ENCODE data around the gene LTBP3. TPM values are rescaled to one million over a fixed set of nuclear protein-coding genes. Genes with fewer than 3 reads are reported as not detected.
"Not testable (repeated sequence)": the region's sequence is repeated elsewhere in the genome, so short reads cannot be mapped to it uniquely, and the experiment has no call there.

The LTBP3 gene
- total RNA-seq, 1 donor from 2014 or later, result 96.9 TPM

DNA sequence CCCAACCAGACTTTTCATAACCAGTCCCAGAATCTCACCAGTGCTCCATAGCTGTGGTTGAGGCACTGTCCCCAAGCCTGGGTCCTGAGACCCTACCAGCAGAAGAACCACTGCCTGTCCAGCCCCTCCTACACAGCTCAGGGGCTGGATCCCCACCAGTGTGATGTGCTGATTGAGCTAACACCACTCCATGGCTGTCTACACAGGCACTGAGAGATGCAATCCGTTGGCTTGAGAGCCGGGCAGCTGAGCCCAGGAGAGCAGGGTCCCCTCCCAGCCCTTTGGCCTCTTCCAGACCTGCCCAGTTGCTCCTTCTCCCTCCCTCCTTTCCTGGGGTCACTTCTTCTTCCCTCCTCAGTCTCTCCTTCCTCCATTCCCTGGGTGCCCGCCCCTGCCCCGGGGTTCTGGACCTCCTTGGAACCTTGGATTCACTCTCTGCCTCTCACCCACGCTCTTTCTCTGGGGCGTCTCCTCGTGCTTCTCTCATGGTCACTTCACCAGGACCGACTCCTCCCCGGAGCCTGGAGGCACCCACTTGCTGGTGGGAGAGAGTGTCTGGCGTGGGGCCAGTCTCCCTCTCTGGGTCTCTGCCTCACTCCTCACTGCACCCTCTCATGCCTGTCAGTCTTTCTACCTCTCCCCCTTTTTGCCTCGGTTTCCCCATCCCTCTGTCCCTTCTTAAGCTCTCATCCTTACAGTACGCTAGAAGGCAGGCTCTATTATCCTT lies 34.0 kb downstream of the LTBP3 start:
- intact Hi-C loops (cut with micrococcal nuclease), result loop anchor here (1.0 kb wide), 1 partner anchor 16 kb away; no protein-coding TSS in a partner anchor
- peaks cover 16% of the 10 kb centered on the region for H3K36me3 Mint-ChIP-seq (ENCODE audit: low read depth)
- H3K9me3 Mint-ChIP-seq, result no peaks in the 10 kb centered on the region
- H3K4me1 Mint-ChIP-seq, result peaks cover 49% of the 10 kb centered on the region
- no peaks in the 10 kb centered on the region for H3K27me3 Mint-ChIP-seq
- DNase-seq, result peak; percentile 72
- H3K4me3 Mint-ChIP-seq, result peak overlapping the region; percentile 75
- peak overlapping the region; percentile 93 for H3K27ac Mint-ChIP-seq

DNA sequence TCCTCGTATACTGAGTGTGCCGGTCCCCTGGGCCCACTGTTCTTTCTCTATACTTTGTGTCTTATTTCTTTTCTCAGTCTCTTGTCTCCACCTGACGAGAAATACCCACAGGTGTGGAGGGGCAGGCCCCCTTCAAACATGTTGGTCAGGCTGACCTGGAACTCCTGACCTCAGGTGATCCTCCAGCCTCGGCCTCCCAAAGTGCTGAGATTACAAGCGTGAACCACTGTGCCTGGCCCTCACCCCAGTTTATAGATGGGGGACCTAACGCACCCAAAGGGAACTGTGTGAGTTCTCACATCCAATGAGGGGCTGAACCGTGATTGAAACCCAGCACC lies 34.6 kb downstream of the LTBP3 start:
- intact Hi-C loops (cut with micrococcal nuclease), result not testable (repeated sequence)

DNA sequence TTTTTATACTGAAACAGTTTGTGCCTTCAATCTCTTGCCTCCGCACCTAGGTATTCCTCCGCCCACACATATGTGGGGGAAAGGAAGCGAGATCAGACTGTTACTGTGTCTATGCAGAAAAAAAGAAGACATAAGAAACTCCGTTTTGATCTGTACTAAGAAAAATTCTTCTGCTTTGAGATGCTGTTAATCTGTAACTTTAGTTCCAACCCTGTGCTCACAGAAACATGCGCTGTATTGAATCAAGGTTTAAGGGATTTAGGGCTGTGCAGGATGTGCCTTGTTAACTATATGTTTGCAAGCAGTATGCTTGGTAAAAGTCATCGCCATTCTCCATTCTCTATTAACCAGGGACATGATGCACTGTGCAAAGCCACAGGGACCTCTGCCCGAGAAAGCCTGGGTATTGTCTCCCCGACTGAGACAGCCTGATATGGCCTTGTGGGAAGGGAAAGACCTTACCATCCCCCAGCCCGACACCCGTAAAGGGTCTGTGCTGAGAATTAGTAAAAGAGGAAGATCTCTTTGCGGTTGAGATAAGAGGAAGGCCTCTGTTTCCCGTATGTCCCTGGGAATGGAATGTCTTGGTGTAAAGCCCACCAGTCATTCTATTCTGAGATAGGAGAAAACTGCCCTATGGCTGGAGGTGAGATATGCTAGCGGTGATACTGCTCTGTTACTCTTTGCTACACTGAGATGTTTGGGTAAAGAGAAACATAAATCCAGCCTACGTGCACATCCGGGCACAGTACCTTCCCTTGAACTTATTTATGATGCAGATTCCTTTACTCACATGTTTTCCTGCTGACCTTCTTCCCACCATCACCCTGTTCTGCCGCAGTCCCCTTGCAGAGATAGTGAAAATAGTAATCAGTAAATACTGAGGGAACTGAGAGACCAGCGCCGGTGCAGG lies 35.2 kb downstream of the LTBP3 start:
- H3K9me3 Mint-ChIP-seq; H3K27me3 Mint-ChIP-seq; intact Hi-C loops (cut with micrococcal nuclease): not testable (repeated sequence)
- peak; percentile 80 for DNase-seq
- Mint-ChIP-seq H3K36me3 (ENCODE audit: low read depth) (peaks cover 11% of the 10 kb centered on the region), H3K4me3 (peak overlapping the region; percentile 75), H3K27ac (peak overlapping the region; percentile 93), H3K4me1 (peaks cover 46% of the 10 kb centered on the region)

More for the DNA sequence above, 34.6 kb downstream of the LTBP3 start:
- not testable (repeated sequence) for H3K9me3 Mint-ChIP-seq, H3K27me3 Mint-ChIP-seq, DNase-seq
- H3K36me3 Mint-ChIP-seq (ENCODE audit: low read depth), result peaks cover 13% of the 10 kb centered on the region
- peak overlapping the region; percentile 93 for H3K27ac Mint-ChIP-seq
- H3K4me1 Mint-ChIP-seq, result peaks cover 46% of the 10 kb centered on the region
- peak overlapping the region; percentile 75 for H3K4me3 Mint-ChIP-seq

DNA sequence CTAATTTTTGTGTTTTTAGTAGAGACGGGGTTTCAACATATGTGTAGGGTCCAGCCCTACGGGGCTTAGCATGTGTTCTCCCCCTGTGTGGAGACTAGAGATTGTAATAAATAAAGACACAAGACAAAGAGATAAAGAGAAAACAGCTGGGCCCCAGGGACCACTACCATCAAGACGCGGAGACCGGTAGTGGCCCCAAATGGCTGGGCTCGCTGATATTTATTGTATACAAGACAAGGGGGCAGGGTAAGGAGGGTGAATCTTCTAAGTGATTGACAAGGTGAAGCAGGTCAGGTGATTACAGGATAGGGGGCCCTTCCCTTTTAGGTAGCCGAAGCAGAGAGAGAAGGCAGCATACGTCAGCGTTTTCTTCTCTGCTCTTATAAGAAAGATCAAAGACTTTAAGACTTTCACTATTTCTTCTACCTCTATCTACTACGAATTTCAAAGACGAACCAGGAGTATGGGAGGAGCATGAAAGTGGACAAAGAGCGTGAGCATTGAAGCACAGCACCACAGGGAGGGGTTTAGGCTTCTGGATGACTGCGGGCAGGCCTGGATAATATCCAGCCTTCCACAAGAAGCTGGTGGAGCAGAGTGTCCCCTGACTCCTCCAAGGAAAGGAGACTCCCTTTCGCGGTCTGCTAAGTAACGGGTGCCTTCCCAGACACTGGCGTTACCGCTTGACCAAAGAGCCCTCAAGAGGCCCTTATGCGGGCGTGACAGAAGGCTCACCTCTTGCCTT lies 36.2 kb downstream of the LTBP3 start:
- Mint-ChIP-seq H3K4me1 (peaks cover 41% of the 10 kb centered on the region), H3K27ac (peak overlapping the region; percentile 57), H3K4me3 (peak overlapping the region; percentile 75)
- peak; percentile 69 for DNase-seq
- intact Hi-C loops (cut with micrococcal nuclease); H3K27me3 Mint-ChIP-seq; H3K9me3 Mint-ChIP-seq; H3K36me3 Mint-ChIP-seq (ENCODE audit: low read depth): not testable (repeated sequence)

DNA sequence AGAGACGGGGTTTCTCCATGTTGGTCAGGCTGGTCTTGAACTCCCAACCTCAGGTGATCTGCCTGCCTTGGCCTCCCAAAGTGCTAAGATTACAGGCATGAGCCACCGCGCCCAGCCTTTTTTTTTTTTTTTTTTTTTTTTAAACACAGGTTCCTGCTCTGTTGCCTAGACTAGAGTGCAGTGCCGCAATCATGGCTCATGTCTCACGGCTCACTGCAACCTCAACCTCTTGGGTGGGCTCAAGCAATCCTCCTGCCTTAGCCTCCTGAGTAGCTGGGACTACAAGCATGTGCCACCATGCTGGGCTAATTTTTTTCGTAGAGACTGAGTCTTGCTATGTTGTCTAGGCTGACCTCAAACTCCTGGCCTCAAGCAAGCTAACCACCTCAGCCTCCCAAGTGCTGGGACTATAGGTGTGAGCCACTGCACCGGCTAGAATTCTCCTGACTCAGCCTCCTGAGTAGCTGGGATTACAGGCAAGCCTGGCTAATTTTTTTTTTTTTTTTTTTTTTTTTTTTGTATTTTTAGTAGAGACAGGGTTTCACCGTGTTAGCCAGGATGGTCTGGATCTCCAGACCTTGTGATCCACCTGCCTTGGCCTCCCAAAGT lies 39.1 kb downstream of the LTBP3 start:
- H3K4me3 Mint-ChIP-seq; DNase-seq; H3K9me3 Mint-ChIP-seq; H3K36me3 Mint-ChIP-seq (ENCODE audit: low read depth); H3K27me3 Mint-ChIP-seq; intact Hi-C loops (cut with micrococcal nuclease); H3K27ac Mint-ChIP-seq: not testable (repeated sequence)
- H3K4me1 Mint-ChIP-seq, result peaks cover 33% of the 10 kb centered on the region

DNA sequence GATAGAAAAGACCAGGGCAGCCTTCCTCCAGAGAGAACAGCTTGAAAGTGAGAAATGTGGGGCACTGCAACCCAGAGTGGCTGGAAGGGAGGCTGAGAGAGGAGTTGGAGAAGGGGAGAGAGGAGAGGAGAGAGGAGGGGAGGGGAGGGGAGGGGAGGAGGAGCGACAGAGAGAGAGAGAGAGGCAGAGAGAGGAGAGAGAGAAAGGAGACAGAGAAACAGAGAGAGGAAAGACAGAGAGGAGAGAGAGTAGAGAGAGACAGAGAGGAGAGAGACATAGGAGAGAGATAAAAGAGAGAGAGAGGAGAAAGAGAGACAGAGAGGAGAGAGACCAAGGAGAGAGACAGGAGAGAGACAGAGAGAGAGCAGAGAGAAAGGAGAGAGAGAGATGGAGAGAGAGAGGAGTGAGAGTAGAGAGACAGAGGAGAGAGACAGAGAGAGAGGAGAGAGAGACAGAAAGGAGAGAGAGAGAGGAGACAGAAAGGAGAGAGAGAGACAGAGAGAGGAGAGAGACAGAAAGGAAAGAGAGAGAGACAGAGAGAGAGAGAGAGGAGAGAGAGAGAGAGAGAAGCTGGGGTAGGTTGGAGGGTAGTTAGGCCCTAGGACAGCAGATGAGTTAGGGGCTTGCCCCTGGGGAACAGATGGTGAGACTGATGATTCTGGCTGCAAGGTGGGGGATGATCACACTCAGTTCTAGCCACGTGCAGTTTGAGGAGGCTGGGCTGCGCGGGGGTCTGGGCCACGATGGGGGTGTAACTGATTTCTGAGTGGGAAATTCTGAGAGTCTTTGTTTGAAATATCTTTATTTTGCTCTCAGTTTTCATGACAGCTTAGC lies 41.8 kb downstream of the LTBP3 start:
- Mint-ChIP-seq H3K4me1 (peaks cover 9% of the 10 kb centered on the region), H3K27me3 (no peaks in the 10 kb centered on the region), H3K9me3 (no peaks in the 10 kb centered on the region), H3K36me3 (ENCODE audit: low read depth) (no peaks in the 10 kb centered on the region), H3K27ac (peak overlapping the region; percentile 52), H3K4me3 (no peak overlapping the region)
- intact Hi-C loops (cut with micrococcal nuclease), result no loop called here
- peak; percentile 65 for DNase-seq

DNA sequence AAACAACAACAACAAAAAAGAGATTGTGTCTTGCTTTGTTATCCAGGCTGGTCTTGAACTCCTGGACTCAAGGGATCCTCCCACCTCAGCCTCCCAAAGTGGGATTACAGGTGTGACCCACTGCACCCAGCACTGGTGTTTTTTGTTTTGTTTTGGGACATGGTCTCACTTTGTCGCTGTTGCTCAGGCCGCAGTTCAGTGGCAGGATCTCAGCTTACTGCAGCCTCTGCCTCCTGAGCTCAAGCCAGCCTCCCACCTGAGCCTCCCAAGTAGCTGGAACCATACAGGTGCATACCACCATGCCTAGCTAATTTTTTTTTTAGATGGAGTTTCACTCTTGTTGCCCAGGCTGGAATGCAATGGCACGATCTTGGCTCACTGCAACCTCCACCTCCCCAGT lies 45.8 kb downstream of the LTBP3 start:
- not testable (repeated sequence) for H3K9me3 Mint-ChIP-seq; H3K27me3 Mint-ChIP-seq; H3K36me3 Mint-ChIP-seq (ENCODE audit: low read depth); DNase-seq; H3K4me3 Mint-ChIP-seq; H3K27ac Mint-ChIP-seq
- intact Hi-C loops (cut with micrococcal nuclease), result loop anchor here (5.0 kb wide), 1 partner anchor 310 kb away; no protein-coding TSS in a partner anchor
- H3K4me1 Mint-ChIP-seq, result peaks cover 27% of the 10 kb centered on the region

DNA sequence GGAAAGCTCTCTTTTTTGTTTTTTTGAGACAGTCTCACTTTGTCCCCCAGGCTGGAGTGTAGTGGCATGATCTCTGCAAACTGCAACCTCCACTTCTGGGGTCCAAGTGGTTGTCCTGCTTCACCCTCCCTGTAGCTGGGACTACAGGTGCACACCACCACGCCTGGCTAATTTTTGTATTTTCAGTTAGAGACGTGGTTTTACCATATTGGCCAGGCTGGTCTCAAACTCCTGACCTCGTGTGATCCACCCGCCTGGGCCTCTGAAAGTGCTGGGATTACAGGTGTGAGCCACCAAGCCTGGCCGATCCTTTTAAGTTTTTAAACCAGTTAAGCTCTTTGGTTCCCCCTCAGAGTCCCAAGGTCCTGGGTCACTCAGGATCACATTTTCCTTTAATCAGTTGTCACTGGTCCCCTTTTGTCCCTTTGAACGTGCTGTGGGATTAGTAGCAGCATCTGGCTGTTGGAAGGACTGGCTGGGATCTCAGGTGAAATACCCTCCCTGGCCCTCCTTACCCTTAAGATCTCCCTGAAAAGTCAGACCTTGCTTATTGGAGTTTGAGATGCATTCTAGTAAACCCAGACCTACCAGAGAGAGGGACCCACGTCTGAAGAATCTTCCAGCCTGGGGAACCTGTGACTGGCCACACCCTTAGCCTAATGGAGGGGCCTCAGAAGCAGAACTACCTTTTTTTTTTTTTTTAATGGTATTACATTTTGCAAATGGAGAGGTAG lies 51.2 kb downstream of the LTBP3 start:
- Mint-ChIP-seq H3K36me3 (ENCODE audit: low read depth) (peaks cover 36% of the 10 kb centered on the region), H3K4me1 (peaks cover 55% of the 10 kb centered on the region), H3K27me3 (no peaks in the 10 kb centered on the region), H3K4me3 (no peak overlapping the region), H3K9me3 (no peaks in the 10 kb centered on the region), H3K27ac (peak overlapping the region; percentile 92)
- intact Hi-C loops (cut with micrococcal nuclease), result loop anchor here (5.0 kb wide), 1 partner anchor 40 kb away; no protein-coding TSS in a partner anchor
- DNase-seq, result peak; percentile 81

DNA sequence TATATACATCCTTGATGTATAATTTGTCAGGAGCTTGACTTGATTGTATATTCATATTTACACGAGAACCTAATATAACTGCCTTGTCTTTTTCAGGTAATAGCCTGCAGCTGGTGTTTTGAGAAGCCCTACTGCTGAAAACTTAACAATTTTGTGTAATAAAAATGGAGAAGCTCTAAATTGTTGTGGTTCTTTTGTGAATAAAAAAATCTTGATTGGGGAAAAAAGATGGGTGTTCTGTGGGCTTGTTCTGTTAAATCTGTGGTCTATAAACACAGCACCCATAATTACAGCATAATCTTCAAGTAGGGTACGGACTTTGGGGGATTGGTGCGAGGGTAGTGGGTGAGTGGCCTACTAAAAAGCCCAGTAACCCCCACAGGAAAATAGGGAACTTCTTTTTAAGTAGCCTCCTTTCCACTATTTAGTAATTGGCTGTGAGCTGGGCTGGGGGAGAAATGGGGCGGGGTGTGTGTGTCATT lies 51.8 kb downstream of the LTBP3 start:
- Mint-ChIP-seq H3K4me1 (peaks cover 59% of the 10 kb centered on the region), H3K4me3 (no peak overlapping the region), H3K27me3 (no peaks in the 10 kb centered on the region), H3K9me3 (no peaks in the 10 kb centered on the region), H3K27ac (peak overlapping the region; percentile 92), H3K36me3 (ENCODE audit: low read depth) (peaks cover 36% of the 10 kb centered on the region)
- DNase-seq, result no peak
- intact Hi-C loops (cut with micrococcal nuclease), result loop anchor here (5.0 kb wide), 1 partner anchor 39 kb away; no protein-coding TSS in a partner anchor

DNA sequence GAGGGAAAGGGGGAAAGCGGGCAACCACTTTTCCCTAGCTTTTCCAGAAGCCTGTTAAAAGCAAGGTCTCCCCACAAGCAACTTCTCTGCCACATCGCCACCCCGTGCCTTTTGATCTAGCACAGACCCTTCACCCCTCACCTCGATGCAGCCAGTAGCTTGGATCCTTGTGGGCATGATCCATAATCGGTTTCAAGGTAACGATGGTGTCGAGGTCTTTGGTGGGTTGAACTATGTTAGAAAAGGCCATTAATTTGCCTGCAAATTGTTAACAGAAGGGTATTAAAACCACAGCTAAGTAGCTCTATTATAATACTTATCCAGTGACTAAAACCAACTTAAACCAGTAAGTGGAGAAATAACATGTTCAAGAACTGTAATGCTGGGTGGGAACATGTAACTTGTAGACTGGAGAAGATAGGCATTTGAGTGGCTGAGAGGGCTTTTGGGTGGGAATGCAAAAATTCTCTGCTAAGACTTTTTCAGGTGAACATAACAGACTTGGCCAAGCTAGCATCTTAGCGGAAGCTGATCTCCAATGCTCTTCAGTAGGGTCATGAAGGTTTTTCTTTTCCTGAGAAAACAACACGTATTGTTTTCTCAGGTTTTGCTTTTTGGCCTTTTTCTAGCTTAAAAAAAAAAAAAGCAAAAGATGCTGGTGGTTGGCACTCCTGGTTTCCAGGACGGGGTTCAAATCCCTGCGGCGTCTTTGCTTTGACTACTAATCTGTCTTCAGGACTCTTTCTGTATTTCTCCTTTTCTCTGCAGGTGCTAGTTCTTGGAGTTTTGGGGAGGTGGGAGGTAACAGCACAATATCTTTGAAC lies 52.5 kb downstream of the LTBP3 start:
- intact Hi-C loops (cut with micrococcal nuclease), result loop anchor here (5.0 kb wide), 1 partner anchor 38 kb away; no protein-coding TSS in a partner anchor
- Mint-ChIP-seq H3K27me3 (no peaks in the 10 kb centered on the region), H3K4me3 (no peak overlapping the region), H3K36me3 (ENCODE audit: low read depth) (peaks cover 36% of the 10 kb centered on the region), H3K9me3 (no peaks in the 10 kb centered on the region), H3K4me1 (peaks cover 59% of the 10 kb centered on the region), H3K27ac (peak overlapping the region; percentile 92)
- peak; percentile 66 for DNase-seq

DNA sequence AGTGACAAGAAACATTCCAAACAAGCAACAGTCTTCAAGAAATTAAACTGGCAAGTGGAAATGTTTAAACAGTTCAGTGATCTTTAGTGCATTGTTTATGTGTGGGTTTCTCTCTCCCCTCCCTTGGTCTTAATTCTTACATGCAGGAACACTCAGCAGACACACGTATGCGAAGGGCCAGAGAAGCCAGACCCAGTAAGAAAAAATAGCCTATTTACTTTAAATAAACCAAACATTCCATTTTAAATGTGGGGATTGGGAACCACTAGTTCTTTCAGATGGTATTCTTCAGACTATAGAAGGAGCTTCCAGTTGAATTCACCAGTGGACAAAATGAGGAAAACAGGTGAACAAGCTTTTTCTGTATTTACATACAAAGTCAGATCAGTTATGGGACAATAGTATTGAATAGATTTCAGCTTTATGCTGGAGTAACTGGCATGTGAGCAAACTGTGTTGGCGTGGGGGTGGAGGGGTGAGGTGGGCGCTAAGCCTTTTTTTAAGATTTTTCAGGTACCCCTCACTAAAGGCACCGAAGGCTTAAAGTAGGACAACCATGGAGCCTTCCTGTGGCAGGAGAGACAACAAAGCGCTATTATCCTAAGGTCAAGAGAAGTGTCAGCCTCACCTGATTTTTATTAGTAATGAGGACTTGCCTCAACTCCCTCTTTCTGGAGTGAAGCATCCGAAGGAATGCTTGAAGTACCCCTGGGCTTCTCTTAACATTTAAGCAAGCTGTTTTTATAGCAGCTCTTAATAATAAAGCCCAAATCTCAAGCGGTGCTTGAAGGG lies 53.3 kb downstream of the LTBP3 start:
- DNase-seq, result peak; percentile 70
- peaks cover 56% of the 10 kb centered on the region for H3K4me1 Mint-ChIP-seq
- H3K36me3 Mint-ChIP-seq (ENCODE audit: low read depth), result peaks cover 36% of the 10 kb centered on the region
- intact Hi-C loops (cut with micrococcal nuclease), result loop anchor here (5.0 kb wide), 1 partner anchor 38 kb away; no protein-coding TSS in a partner anchor
- H3K4me3 Mint-ChIP-seq, result no peak overlapping the region
- H3K9me3 Mint-ChIP-seq, result no peaks in the 10 kb centered on the region
- no peaks in the 10 kb centered on the region for H3K27me3 Mint-ChIP-seq
- H3K27ac Mint-ChIP-seq, result peak overlapping the region; percentile 72
